IPS DF 19.7 (cell line): ENCODE results near the gene F8.

Experiments used
- DNase-seq: peaks from one replicate; pipeline ENCODE4 v3.0.0-alpha.2; 2013; ENCODE audit warnings: low read depth, low spot score

The F8 gene

GRCh38 chrX:155022585-155022984 is at the start of gene F8:
TSS of gene F8 (minus strand) at chrX:155022723. CDS start at chrX:155022552, 171 bp downstream.
- no peak for DNase-seq

DNA sequence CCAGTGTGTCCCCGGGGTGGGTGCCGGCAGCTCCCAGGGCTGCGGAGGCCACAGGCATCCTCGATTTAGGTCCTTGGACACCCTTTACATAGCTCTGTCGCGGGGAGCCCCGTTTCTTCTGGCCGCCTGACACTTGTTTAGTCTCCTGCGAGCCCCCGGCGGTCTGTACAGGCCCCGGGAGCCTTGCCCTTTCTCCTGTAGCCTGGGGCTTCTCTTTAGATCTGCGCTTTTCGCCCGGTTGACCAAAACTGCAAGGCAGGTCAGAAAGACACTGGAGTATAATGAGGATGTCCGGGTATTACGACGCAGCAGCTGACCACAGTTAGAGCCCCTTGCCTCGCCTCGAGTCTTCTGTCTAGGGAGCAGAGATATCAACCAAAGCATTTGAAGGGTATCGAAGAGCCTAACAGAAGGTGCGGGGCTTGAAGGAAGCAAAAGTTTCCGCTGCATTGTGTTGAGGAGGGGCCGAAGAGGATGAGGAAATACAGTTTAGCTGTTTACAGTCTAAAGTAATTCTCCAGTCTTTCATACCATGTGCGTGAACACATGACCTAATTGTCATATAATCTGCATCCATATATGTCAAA is 49.3 kb upstream of the F8 start:
- no peak for DNase-seq

GRCh38 chrX:155070975-155071693 is 48.6 kb upstream of the F8 start, which contains the start of the genes BRCC3, CMC4 and MTCP1:
TSS of gene BRCC3 (plus strand) at chrX:155071508. CDS start at chrX:155071528, 20 bp downstream.
TSS of gene CMC4 (minus strand) at chrX:155071136. CDS start at chrX:155064023, 7,113 bp downstream.
TSS of gene MTCP1 (minus strand) at chrX:155071136. CDS start at chrX:155066010, 5,126 bp downstream.
- DNase-seq, result no peak

DNA sequence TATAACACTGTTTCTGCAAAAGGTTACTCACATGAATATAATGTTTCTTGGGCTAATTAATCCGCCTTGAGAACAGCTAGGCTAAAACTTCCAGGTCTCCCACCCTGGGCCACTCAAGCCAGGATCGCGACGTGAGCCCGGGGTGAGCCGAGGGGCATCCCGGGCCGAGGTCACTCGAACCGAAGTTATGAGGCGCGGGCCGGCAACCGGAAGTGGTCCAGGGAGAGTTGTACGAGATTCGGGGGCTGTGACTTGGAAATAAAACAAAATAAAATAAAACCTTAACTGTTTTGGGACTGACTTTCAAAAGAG is 48.1 kb upstream of the F8 start:
- DNase-seq, result no peak

DNA sequence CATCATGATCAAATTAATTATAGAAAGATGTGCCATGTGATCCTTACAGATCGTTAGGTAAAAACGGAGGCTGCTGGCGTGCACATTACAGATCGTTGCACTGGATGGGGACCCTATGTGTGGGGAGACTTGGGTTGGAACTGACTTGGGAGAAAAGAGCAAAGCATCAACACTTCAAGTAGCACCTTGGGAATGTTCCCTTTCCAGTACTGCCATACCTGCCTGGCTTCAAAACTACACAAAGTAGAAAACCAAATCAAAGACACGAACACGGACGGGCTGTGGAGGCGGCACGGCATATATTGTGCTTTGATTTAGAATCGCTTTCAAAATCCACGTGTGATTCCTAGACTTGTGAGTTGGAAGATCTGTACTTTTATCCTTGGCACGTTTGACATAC is 47.5 kb upstream of the F8 start:
- DNase-seq, result no peak

DNA sequence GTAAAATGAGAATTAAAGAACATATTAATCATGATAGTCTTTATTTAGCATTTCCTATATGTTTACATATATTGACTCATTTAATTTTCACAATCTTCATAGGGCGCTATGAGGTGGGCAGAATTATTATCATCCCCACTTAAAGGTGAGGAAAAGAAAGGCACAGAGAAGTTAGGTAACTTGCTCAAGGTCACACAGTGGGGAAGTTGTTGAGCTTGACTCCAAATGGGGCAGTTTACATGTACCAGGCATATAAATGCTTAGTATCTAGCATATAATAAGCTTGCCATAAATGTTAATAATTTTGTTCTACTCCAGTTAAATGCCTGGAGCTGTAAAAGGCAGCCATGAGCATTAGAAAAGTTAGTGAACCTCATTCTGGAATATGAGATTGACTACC is 46.9 kb upstream of the F8 start:
- no peak for DNase-seq

- no peak for DNase-seq
Measured at GRCh38 chrX:155068165-155068564, 45.6 kb upstream of the F8 start.

DNA sequence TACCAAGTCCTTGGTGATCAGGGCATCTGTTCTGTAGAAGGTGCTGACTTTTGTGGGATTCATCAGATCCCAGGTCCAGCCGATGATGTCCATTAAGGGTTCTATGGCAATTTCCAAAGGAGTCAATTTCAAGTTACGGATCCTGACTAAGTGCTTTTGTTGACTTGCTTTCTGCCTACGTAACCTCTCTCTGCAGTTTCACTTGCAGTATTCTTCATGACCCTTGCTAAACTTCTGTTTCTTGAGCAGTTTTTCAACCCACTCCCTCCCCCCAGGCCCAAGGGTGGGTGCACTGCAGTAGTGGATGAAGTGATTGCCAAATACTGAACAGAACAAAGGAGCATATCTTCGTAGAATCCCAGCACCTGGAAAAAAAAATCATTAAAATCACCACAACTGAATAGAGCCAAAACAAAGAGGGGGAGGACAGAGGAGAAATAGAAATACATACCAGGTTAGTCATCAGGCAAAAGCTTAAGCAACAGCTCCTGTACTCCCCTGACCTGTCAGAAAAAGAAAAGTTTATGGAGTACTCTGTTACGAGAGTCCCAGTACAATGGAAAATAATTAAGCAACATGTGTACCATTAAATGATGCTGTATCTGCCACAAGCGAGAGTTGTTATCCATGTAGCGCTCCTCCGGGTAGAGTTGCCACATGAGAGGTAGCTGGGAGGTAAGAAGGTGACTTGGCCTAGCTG is 42.7 kb upstream of the F8 start:
- no peak for DNase-seq

GRCh38 chrX:155061760-155062159 is 39.2 kb upstream of the F8 start:
- no peak for DNase-seq

- DNase-seq, result peak; percentile 48
Measured at GRCh38 chrX:155056877-155057792, 34.6 kb upstream of the F8 start.

- DNase-seq, result no peak
Measured at GRCh38 chrX:155056471-155056870, 33.9 kb upstream of the F8 start.

GRCh38 chrX:155055494-155055893 is 33.0 kb upstream of the F8 start:
- no peak for DNase-seq

DNA sequence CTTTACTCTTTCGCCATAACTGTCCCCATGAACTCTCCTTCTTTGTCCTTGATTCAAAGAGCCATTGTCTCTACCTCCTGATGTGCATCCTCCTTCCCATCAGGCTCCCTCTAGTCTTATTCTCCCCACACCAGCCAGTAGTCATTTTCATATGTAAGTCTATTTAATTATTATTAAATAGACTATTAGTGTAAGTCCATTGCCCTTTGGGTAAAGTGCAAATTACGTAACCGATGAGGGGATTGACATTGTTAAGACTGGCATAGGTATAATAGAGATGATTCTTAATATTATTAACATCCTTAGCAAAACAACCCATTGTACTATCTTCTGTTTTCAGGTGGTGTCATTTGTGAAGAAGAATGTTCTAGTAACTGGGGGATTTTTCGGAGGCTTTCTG is 31.7 kb upstream of the F8 start:
- no peak for DNase-seq

DNA sequence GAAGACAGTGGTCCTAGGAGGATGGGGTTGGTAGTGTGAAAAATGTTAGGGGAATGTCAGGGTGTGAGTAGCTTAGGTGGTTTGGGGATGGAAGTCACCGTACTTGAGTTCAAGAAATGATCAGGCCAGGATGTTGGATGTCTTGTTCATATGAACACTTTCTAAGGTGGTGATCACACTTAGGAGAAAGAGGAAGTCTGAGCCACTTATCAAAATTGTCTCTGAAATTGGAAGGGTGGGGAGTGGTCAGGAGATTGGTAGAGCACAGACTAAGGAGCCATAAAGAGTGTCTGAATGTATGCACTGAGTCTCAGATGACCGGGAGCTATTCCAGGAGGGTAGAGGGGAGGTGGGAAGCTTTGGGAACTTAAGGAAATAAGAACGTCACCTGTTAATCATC is 31.1 kb upstream of the F8 start:
- DNase-seq, result no peak

DNA sequence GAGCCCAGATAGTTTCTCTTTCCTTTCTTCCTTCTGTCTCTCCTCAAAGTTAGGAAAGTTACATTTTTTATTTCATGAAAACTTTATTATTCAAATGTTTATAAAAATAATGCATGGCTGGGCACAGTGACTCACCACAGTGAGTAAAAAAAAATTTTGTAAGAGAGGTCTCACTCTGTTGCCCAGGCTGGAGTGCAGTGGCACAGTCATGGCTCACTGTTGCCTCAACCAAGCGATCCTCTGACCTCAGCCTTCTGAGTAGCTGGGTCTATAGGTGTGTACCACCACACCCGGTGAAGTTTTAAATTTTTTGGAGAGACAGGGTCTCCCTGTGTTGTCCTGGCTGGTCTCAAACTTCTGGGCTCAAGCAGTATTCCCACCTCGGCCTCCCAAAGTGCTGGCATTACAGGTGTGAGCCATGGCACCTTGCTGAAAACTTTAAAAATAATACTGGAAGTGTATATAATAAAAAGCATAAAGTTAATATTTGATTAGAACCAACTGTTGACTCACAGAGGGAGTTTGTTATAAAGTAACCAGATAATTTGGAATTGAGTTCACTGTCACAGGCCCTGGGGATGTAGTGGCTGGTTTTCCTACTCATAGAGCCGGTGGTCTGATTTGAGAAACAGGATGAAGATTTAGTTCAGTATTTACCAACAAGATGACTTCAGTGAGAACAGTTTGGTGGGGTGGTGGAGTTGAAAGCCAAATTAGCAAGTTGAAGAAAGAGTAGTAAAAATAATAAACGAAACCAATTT is 30.4 kb upstream of the F8 start:
- DNase-seq, result no peak

DNA sequence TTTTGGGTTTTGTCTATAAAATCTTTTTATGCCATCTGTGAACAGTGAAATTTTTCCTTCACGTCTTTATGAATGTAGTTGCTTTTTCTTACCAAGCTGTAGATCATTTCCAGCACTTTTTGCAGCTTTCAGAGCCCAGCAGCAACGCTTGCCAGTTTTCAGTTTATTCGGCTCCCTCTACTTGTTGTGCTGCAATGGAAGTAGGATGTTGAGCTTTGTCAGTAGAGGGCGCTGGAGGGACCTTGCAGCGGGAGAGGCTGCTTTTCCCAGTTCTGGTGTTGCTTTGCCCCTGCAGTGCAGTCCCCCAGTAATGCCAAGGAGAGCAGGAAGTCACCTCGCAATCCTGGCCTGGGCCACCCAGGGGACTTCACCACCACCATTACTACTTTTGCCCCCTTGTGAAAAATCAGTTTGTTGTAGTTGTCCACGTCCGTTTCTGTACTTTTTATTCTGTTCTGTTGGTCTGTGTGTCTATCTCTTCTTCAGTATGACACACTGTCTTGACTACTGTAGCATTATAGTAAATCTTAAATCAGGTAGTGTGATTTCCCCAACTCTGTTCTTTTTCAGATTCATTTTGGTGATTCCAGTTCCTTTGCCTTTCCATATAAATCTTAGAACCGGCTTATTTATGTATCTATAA is 26.6 kb upstream of the F8 start:
- DNase-seq, result no peak

DNA sequence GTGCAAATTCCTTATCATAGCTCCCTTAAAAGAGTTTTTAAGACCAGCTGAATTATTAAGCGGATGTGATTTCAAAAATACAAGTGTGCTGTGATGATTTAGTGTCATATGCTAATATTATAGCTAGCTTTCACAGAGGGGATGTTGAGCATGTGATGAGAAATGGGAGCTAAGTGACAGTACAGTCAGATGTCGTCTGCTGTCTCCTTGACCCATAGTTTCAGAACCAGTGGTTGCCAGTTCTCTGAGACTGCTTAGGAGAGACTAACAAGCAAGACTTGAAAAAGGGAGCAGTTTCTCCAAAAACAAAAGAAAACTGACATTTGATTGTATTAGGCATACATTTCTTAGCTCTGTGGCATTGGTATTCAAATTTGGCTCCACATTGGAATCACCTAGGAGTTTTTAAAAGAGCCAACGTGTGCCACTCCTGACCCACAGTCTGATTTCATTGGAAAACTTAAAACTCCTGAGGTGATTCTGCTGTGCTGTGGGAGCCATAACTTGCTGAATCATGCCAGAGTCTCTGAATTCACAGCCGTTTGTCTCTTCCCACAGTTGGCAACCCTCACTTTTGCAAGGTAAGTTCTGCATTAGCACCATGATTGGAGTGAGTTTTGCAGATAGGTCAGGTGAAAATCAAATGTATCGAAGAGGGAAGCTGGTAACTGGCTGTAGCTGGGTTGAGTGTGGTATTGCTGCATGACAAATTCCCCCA is 24.4 kb upstream of the F8 start:
- DNase-seq, result no peak

DNA sequence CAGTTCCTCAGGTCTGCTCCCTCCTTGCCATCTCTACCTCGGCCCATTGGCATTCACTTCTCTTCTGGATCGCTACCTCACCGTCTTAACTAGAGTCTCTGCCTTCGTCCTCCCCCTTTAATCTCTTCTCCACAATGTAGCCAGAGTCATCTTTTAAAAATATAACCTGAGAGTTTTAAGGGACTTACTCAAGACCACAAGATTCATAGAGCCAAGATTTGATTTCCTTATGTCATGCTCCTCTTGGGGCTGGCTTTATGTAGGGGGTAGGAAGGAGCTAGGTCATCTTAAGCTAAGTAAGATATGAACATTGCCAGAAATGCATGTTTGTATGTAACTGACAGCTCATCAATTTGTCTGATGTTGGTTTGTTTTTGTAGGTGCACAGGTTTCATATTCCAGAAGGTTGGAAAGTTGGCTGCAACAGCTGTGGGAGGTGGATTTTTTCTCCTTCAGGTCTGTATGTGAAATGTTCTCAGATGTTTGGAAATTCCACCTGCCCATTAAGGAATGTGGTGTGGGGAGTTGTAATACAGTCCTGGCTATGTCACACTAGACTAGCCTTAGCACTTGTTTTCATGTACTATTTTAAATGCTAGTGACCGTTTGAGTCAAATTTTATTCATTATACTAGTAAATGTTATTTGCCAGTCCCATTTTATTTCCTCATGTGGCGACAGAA is 23.7 kb upstream of the F8 start:
- DNase-seq, result no peak

GRCh38 chrX:155035688-155036087 is 13.2 kb upstream of the F8 start:
- no peak for DNase-seq
